ENCODE results near the gene BARX1. TPM values are rescaled to one million over a fixed set of nuclear protein-coding genes. Genes with fewer than 3 reads are reported as not detected.

BARX1 gene
- total and polyA plus RNA-seq, 9 of the 15 experiments (the other 6 are each of a cell fraction or from before 2014, with no cell fraction given): 0.11 to 0.14 TPM; not detected in 7

GRCh38 chr9:93976973-93977372 lies 21.8 kb upstream of the BARX1 start (continued):
- TF ChIP-seq TFAP4 (CRISPR knock-in tag; IDR thresholded peaks at IDR 0.05; ENCODE audit: borderline replicate concordance): no peak
- no peak for TF ChIP-seq ZNF23 (CRISPR knock-in tag; IDR thresholded peaks at IDR 0.05)
- no peak for TF ChIP-seq KLF16 (IDR thresholded peaks at IDR 0.05)
- TF ChIP-seq NR0B1 (IDR thresholded peaks at IDR 0.05; ENCODE audit: partially characterized antibody): no peak
- no peak for TF ChIP-seq GABPA (tag; conservative IDR thresholded peaks at IDR 0.05; ENCODE audit: low read depth)
- TF ChIP-seq MLLT1 (IDR thresholded peaks at IDR 0.05): no peak
- no peak for TF ChIP-seq ZNF707 (CRISPR knock-in tag; conservative IDR thresholded peaks at IDR 0.05)
- TF ChIP-seq VEZF1 (CRISPR knock-in tag; IDR thresholded peaks at IDR 0.05): no peak
